GM06990 (cell line): Measurements from ENCODE around the gene SPIN1.

ENCODE experiments used
- DNase-seq: peaks from one replicate; pipeline ENCODE4 v3.0.0-alpha.2; 2011; ENCODE audit not compliant: insufficient read length; ENCODE audit errors: extremely low read depth
- H3K27me3 ChIP-seq: replicated peaks from 2 replicates; pipeline ENCODE4 v1.6.0; 2011; ENCODE audit warnings: low read length; ENCODE audit not compliant: control insufficient read depth, insufficient read depth
- H3K36me3 ChIP-seq: 2 replicates; pipeline ENCODE4 v1.5.1; 2011; ENCODE audit warnings: low read length; ENCODE audit not compliant: control insufficient read depth, insufficient read depth
- H3K4me3 ChIP-seq: replicated peaks from 2 replicates; pipeline ENCODE4 v1.5.1; 2011; ENCODE audit warnings: low read depth, mild to moderate bottlenecking, control low read depth, low read length
- TF ChIP-seq, protein P1 (sequence below): IDR thresholded peaks from 2 replicates; pipeline ENCODE4 v1.5.1; 2011; ENCODE audit warnings: low read length, control low read depth, mild to moderate bottlenecking, inconsistent platforms; ENCODE audit not compliant: insufficient read depth, poor library complexity, severe bottlenecking

Gene SPIN1

DNA sequence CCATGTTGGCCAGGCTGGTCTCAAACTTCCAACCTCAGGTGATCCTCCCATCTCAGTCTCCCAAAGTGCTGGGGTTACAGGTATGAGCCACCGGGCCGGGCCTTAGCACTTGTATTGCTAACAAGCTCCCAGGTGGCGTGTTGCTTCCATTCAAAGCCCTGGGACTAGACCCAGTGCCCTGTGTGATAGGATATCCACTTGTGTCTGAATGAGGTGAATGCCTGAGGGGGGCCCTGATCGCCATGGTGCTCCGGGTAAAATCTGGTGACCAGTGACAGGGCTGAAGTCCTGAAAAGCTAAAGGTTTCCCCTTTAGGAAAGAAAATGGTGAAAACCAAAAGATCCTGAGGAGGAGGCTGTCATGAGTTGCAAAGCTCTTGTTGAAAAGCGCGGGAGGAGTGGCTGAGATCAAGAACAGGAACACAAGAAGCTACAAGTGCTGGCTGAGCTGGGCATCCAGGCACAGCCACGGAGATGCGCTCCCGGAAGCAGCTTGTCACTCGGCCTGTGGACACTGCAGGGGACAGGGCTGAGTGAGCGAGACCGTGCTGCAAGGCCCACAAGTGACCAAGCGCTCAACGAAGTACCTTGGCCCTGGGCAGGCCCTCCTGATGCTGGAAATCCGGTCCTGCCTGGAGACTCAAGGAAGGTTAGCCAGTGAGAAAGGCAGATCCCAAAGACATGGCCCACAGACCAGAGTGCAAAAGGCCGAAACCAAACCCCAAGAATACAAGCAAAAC is 106.9 kb downstream of the SPIN1 start:
- TF ChIP-seq, protein P1, sequence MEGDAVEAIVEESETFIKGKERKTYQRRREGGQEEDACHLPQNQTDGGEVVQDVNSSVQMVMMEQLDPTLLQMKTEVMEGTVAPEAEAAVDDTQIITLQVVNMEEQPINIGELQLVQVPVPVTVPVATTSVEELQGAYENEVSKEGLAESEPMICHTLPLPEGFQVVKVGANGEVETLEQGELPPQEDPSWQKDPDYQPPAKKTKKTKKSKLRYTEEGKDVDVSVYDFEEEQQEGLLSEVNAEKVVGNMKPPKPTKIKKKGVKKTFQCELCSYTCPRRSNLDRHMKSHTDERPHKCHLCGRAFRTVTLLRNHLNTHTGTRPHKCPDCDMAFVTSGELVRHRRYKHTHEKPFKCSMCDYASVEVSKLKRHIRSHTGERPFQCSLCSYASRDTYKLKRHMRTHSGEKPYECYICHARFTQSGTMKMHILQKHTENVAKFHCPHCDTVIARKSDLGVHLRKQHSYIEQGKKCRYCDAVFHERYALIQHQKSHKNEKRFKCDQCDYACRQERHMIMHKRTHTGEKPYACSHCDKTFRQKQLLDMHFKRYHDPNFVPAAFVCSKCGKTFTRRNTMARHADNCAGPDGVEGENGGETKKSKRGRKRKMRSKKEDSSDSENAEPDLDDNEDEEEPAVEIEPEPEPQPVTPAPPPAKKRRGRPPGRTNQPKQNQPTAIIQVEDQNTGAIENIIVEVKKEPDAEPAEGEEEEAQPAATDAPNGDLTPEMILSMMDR = no peak

GRCh38 chr9:88497224-88497623 is 109.0 kb downstream of the SPIN1 start:
- Histone ChIP-seq H3K27me3 (no peaks in the 10 kb centered on the region), H3K36me3 (no peaks in the 10 kb centered on the region), H3K4me3 (no peak overlapping the region)
- no peak for DNase-seq
- TF ChIP-seq, protein P1 = no peak

More for the DNA sequence above, 106.9 kb downstream of the SPIN1 start:
- Histone ChIP-seq H3K4me3 (no peak overlapping the region), H3K36me3 (no peaks in the 10 kb centered on the region), H3K27me3 (no peaks in the 10 kb centered on the region)
- no peak for DNase-seq

- H3K4me3 ChIP-seq = no peak overlapping the region
- DNase-seq = no peak
- no peaks in the 10 kb centered on the region for H3K27me3 ChIP-seq
- no peaks in the 10 kb centered on the region for H3K36me3 ChIP-seq
- TF ChIP-seq, protein P1 = no peak
Observed at GRCh38 chr9:88498880-88499279, 110.6 kb downstream of the SPIN1 start.

DNA sequence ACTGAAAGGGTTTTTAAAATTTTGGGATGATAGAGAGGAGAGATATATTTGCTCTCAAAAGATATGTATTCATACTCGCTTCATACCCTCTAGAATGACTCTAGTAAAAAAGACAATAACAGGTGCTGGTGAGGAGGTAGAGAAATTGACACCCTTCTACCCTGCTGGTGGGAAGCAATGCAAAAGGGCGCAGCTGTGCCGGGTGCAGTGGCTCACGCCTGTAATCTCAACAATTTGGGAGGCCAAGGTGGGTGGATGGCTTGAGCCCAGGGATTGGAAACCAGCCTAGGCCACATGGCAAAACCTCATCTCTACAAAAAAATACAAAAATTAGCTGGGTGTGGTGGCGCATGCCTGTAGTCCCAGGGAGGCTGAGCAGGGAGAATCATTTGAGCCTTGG is 112.8 kb downstream of the SPIN1 start:
- TF ChIP-seq, protein P1 = no peak
- DNase-seq = no peak
- H3K4me3 ChIP-seq = no peak overlapping the region
- no peaks in the 10 kb centered on the region for H3K27me3 ChIP-seq
- H3K36me3 ChIP-seq = no peaks in the 10 kb centered on the region

DNA sequence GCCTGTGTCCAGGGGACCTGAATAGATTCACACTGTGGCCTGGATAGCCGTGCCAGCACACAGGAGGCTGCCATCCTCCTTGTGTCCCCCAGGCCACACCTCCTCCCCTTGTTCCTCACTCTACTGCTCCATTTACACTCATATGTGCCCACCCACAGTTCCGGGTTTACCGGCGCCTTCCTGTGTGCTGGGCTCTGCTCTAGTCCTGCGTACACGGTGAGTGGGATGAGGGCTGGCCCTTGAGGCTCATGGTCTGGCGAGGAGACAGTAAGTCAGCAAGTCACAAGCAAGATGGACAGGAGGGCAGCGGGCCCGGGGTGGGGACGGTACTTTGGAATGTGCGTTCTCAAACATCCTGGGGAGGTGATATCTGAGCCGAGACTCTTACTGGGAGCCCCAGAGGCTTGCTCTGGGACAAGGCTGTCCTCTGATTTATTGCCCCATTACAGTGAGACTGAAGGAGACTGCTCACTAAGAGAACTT is 114.3 kb downstream of the SPIN1 start:
- H3K4me3 ChIP-seq = no peak overlapping the region
- TF ChIP-seq, protein P1 = no peak
- no peak for DNase-seq
- no peaks in the 10 kb centered on the region for H3K27me3 ChIP-seq
- no peaks in the 10 kb centered on the region for H3K36me3 ChIP-seq
